ENCODE measurements around the gene CD22.

CD22 gene

GRCh38 chr19:35347171-35347929 lies 18.4 kb downstream of the CD22 start, which contains the start of gene FFAR1:
Gene FFAR1, plus strand, starts transcription at chr19:35347902. Its CDS starts 3,650 bp downstream, at chr19:35351552.
- Histone ChIP-seq H3K9me3 (ENCODE audit: low read length) (no peaks in the 10 kb centered on the region), H3K36me3 (ENCODE audit: insufficient read depth, low read length) (no peaks in the 10 kb centered on the region), H3K27me3 (ENCODE audit: control insufficient read depth in 1 of 2, insufficient read depth in 2 of 2, low read length in 2 of 2) (peaks cover 0 to 11% of the 10 kb centered on the region in 2 donors), H3K4me1 (ENCODE audit: insufficient read depth, low read length) (no peaks in the 10 kb centered on the region), H3K27ac (ENCODE audit: low read depth, low read length) (no peak within 1 kb of the TSS), H3K9ac (ENCODE audit: low read length) (no peak within 1 kb of the TSS), H3K4me3 (ENCODE audit: low read depth in 1 of 2, low read length in 2 of 2) (no peak within 1 kb of the TSS)

GRCh38 chr19:35347930-35348298 lies 18.9 kb downstream of the CD22 start:
- H3K9ac ChIP-seq (ENCODE audit: low read length) = no peak overlapping the region
- no peak overlapping the region for H3K27ac ChIP-seq (ENCODE audit: low read depth, low read length)
- no peaks in the 10 kb centered on the region for H3K4me1 ChIP-seq (ENCODE audit: insufficient read depth, low read length)
- no peaks in the 10 kb centered on the region for H3K9me3 ChIP-seq (ENCODE audit: low read length)
- peaks cover 0 to 11% of the 10 kb centered on the region in 2 donors for H3K27me3 ChIP-seq (ENCODE audit: control insufficient read depth in 1 of 2, insufficient read depth in 2 of 2, low read length in 2 of 2)
- no peak overlapping the region for H3K4me3 ChIP-seq (ENCODE audit: low read depth in 1 of 2, low read length in 2 of 2)
- H3K36me3 ChIP-seq (ENCODE audit: insufficient read depth, low read length) = no peaks in the 10 kb centered on the region

DNA sequence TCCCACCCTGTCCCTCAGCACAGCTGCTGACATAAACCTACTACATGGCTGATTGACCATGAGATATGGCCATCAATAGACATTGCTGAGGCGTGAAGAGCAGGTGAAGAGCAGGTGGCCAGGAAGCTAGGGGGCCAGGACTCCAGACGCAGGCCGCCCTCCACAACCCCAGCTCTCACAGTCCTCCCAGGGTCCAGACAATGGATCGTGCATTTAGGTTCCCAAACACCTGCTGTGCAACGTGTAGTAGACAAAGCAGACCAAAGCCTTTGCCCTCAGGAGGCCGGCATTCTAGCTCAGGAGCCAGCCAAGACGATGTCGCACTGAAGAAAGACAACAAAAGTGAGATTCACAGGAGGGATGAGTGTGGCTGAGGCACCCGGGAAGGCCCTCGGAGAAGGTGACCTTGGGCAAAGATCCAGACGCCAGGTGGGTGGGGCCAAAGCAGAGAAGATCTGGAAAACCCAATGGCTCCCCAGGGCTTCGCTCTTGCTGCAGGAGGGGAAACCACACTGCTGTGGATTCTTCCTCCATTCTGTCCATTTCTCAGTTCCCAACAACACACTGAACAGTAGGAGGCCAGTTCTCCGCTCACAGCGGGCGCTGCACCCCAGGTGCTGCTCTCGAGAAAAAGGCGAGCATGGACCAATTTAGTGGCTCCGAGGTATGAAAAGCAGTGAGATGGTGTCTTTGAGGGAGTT lies 20.1 kb downstream of the CD22 start:
- no peaks in the 10 kb centered on the region for H3K4me1 ChIP-seq (ENCODE audit: insufficient read depth, low read length)
- no peak overlapping the region for H3K9ac ChIP-seq (ENCODE audit: low read length)
- H3K4me3 ChIP-seq (ENCODE audit: low read depth in 1 of 2, low read length in 2 of 2) = no peak overlapping the region
- no peak overlapping the region for H3K27ac ChIP-seq (ENCODE audit: low read depth, low read length)
- H3K36me3 ChIP-seq (ENCODE audit: insufficient read depth, low read length) = no peaks in the 10 kb centered on the region
- H3K27me3 ChIP-seq (ENCODE audit: control insufficient read depth in 1 of 2, insufficient read depth in 2 of 2, low read length in 2 of 2) = peaks cover 0 to 11% of the 10 kb centered on the region in 2 donors
- no peaks in the 10 kb centered on the region for H3K9me3 ChIP-seq (ENCODE audit: low read length)

GRCh38 chr19:35349614-35350521 lies 20.9 kb downstream of the CD22 start:
- H3K9me3 ChIP-seq (ENCODE audit: low read length) = no peaks in the 10 kb centered on the region
- no peaks in the 10 kb centered on the region for H3K4me1 ChIP-seq (ENCODE audit: insufficient read depth, low read length)
- no peak overlapping the region for H3K9ac ChIP-seq (ENCODE audit: low read length)
- no peak overlapping the region for H3K27ac ChIP-seq (ENCODE audit: low read depth, low read length)
- H3K27me3 ChIP-seq (ENCODE audit: control insufficient read depth in 1 of 2, insufficient read depth in 2 of 2, low read length in 2 of 2) = peaks cover 0 to 6% of the 10 kb centered on the region in 2 donors
- no peaks in the 10 kb centered on the region for H3K36me3 ChIP-seq (ENCODE audit: insufficient read depth, low read length)
- no peak overlapping the region for H3K4me3 ChIP-seq (ENCODE audit: low read depth in 1 of 2, low read length in 2 of 2)

- no peak overlapping the region for H3K9ac ChIP-seq (ENCODE audit: low read length)
- H3K27me3 ChIP-seq (ENCODE audit: control insufficient read depth in 1 of 2, insufficient read depth in 2 of 2, low read length in 2 of 2) = peaks cover 0 to 6% of the 10 kb centered on the region in 2 donors
- no peak overlapping the region for H3K27ac ChIP-seq (ENCODE audit: low read depth, low read length)
- no peaks in the 10 kb centered on the region for H3K4me1 ChIP-seq (ENCODE audit: insufficient read depth, low read length)
- H3K9me3 ChIP-seq (ENCODE audit: low read length) = no peaks in the 10 kb centered on the region
- H3K4me3 ChIP-seq (ENCODE audit: low read depth in 1 of 2, low read length in 2 of 2) = no peak overlapping the region
- no peaks in the 10 kb centered on the region for H3K36me3 ChIP-seq (ENCODE audit: insufficient read depth, low read length)
Measured at GRCh38 chr19:35350591-35350990, 21.6 kb downstream of the CD22 start.

DNA sequence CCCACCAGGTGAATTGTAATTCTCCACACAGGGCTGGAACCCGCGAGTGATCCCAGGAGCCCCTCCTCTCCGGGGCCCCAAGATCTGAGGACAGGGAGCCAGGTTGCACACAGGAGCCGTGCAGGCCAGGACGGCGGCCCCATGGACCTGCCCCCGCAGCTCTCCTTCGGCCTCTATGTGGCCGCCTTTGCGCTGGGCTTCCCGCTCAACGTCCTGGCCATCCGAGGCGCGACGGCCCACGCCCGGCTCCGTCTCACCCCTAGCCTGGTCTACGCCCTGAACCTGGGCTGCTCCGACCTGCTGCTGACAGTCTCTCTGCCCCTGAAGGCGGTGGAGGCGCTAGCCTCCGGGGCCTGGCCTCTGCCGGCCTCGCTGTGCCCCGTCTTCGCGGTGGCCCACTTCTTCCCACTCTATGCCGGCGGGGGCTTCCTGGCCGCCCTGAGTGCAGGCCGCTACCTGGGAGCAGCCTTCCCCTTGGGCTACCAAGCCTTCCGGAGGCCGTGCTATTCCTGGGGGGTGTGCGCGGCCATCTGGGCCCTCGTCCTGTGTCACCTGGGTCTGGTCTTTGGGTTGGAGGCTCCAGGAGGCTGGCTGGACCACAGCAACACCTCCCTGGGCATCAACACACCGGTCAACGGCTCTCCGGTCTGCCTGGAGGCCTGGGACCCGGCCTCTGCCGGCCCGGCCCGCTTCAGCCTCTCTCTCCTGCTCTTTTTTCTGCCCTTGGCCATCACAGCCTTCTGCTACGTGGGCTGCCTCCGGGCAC lies 22.6 kb downstream of the CD22 start:
- H3K27me3 ChIP-seq (ENCODE audit: control insufficient read depth in 1 of 2, insufficient read depth in 2 of 2, low read length in 2 of 2) = peaks cover 0 to 6% of the 10 kb centered on the region in 2 donors
- no peaks in the 10 kb centered on the region for H3K36me3 ChIP-seq (ENCODE audit: insufficient read depth, low read length)
- H3K4me3 ChIP-seq (ENCODE audit: low read depth in 1 of 2, low read length in 2 of 2) = no peak overlapping the region
- no peaks in the 10 kb centered on the region for H3K4me1 ChIP-seq (ENCODE audit: insufficient read depth, low read length)
- H3K9ac ChIP-seq (ENCODE audit: low read length) = no peak overlapping the region
- no peaks in the 10 kb centered on the region for H3K9me3 ChIP-seq (ENCODE audit: low read length)
- no peak overlapping the region for H3K27ac ChIP-seq (ENCODE audit: low read depth, low read length)

DNA sequence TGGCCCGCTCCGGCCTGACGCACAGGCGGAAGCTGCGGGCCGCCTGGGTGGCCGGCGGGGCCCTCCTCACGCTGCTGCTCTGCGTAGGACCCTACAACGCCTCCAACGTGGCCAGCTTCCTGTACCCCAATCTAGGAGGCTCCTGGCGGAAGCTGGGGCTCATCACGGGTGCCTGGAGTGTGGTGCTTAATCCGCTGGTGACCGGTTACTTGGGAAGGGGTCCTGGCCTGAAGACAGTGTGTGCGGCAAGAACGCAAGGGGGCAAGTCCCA lies 23.1 kb downstream of the CD22 start:
- Histone ChIP-seq H3K9me3 (ENCODE audit: low read length) (no peaks in the 10 kb centered on the region), H3K9ac (ENCODE audit: low read length) (no peak overlapping the region), H3K36me3 (ENCODE audit: insufficient read depth, low read length) (no peaks in the 10 kb centered on the region), H3K27ac (ENCODE audit: low read depth, low read length) (no peak overlapping the region), H3K4me1 (ENCODE audit: insufficient read depth, low read length) (no peaks in the 10 kb centered on the region), H3K4me3 (ENCODE audit: low read depth in 1 of 2, low read length in 2 of 2) (no peak overlapping the region), H3K27me3 (ENCODE audit: control insufficient read depth in 1 of 2, insufficient read depth in 2 of 2, low read length in 2 of 2) (peaks cover 0 to 6% of the 10 kb centered on the region in 2 donors)

DNA sequence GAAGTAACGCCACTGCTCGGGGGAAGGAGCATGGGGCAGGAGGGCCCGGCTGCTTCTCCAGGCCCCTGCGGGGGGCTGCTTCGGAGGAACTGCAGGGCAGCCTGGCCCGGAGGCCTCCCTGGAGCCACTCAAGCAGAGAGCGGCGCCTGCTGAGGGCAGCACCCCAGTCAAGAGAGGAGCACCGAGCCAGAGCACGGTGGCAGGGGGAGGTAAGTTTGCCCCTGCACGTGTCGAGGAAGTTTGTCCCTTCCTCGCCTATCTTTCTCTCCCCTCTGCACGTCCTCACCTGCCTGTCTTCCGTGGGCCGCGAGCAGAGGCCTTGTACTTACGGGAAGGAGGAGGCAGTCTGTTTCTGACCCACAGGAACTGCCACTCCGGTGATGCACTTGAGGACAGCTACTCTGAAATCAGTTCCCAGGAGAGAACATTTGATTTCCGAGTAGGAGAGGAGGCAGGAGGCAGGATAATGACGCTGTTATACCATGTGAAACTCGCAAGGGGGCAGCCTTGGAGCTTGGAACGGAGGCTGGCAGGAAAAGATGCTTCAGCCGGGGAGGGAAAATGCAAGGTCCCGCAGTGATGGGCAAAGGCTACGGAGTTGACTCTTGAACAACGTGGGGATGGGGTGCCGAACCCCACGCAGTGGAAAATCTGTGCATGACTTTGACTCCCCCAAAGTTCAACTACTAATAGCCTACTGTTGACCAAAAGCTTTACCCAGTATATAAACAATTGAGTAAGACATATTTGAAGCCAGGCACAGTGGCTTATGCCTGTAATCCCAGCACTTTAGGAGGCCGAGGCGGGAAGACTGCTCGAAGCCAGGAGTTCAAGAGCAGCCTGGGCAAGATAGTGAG lies 23.7 kb downstream of the CD22 start:
- Histone ChIP-seq H3K4me3 (ENCODE audit: low read depth in 1 of 2, low read length in 2 of 2) (no peak overlapping the region), H3K4me1 (ENCODE audit: insufficient read depth, low read length) (no peaks in the 10 kb centered on the region), H3K27me3 (ENCODE audit: control insufficient read depth in 1 of 2, insufficient read depth in 2 of 2, low read length in 2 of 2) (peaks cover 0 to 6% of the 10 kb centered on the region in 2 donors), H3K27ac (ENCODE audit: low read depth, low read length) (no peak overlapping the region), H3K9ac (ENCODE audit: low read length) (no peak overlapping the region), H3K36me3 (ENCODE audit: insufficient read depth, low read length) (no peaks in the 10 kb centered on the region), H3K9me3 (ENCODE audit: low read length) (no peaks in the 10 kb centered on the region)

DNA sequence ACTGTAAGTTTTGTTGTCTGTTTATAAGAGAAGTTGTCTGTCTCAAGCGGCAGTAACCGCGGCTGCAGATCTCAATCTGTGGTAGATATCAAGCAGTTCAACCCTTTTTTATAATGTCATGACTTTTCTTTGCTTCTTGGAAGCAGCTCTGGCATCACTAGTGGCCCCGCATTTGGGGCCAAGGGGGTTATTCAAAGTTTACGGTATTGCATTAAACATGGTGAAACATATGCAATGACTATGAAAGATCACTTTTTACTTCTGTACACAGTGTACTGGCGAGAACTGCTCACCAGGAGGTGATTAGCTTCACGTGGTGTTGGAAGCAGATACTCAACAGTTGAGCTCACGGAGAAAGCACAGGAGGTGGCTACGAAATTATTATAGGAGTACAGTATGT lies 24.6 kb downstream of the CD22 start:
- H3K4me3 ChIP-seq (ENCODE audit: low read depth in 1 of 2, low read length in 2 of 2) = no peak overlapping the region
- no peaks in the 10 kb centered on the region for H3K9me3 ChIP-seq (ENCODE audit: low read length)
- no peak overlapping the region for H3K27ac ChIP-seq (ENCODE audit: low read depth, low read length)
- H3K36me3 ChIP-seq (ENCODE audit: insufficient read depth, low read length) = no peaks in the 10 kb centered on the region
- H3K27me3 ChIP-seq (ENCODE audit: control insufficient read depth in 1 of 2, insufficient read depth in 2 of 2, low read length in 2 of 2) = peaks cover 0 to 6% of the 10 kb centered on the region in 2 donors
- H3K4me1 ChIP-seq (ENCODE audit: insufficient read depth, low read length) = no peaks in the 10 kb centered on the region
- no peak overlapping the region for H3K9ac ChIP-seq (ENCODE audit: low read length)

- H3K9ac ChIP-seq (ENCODE audit: low read length) = no peak overlapping the region
- H3K27ac ChIP-seq (ENCODE audit: low read depth, low read length) = no peak overlapping the region
- no peak overlapping the region for H3K4me3 ChIP-seq (ENCODE audit: low read depth in 1 of 2, low read length in 2 of 2)
- H3K9me3 ChIP-seq (ENCODE audit: low read length) = no peaks in the 10 kb centered on the region
- H3K27me3 ChIP-seq (ENCODE audit: control insufficient read depth in 1 of 2, insufficient read depth in 2 of 2, low read length in 2 of 2) = peaks cover 0 to 6% of the 10 kb centered on the region in 2 donors
- H3K36me3 ChIP-seq (ENCODE audit: insufficient read depth, low read length) = no peaks in the 10 kb centered on the region
- no peaks in the 10 kb centered on the region for H3K4me1 ChIP-seq (ENCODE audit: insufficient read depth, low read length)
Measured at GRCh38 chr19:35354898-35355297, 25.9 kb downstream of the CD22 start.
